ENCODE data around the gene NDUFB2. TPM values are rescaled to one million over a fixed set of nuclear protein-coding genes. Genes with fewer than 3 reads are reported as not detected.

Gene NDUFB2
- total and polyA plus RNA-seq, 2 of the 13 experiments (the other 11 are each of a cell fraction or from before 2014, with no cell fraction given): 206 to 221 TPM

GRCh38 chr7:140744005-140744404, 47.5 kb downstream of the NDUFB2 start (continued):
- TF ChIP-seq HNF1A (IDR thresholded peaks at IDR 0.05; ENCODE audit: low read depth) (0 out of 2 replicates have a peak, but pooled peaks have one; percentile 19), HNF1A (CRISPR knock-in tag; IDR thresholded peaks at IDR 0.05; ENCODE audit: borderline replicate concordance) (peak; percentile 25; the same call in 1 of the 2 replicates), ISX (CRISPR knock-in tag; conservative IDR thresholded peaks at IDR 0.05) (no peak), PAXIP1 (CRISPR knock-in tag; conservative IDR thresholded peaks at IDR 0.05) (peak; percentile 82), ZBTB14 (CRISPR knock-in tag; IDR thresholded peaks at IDR 0.05) (no peak), FOXP4 (CRISPR knock-in tag; IDR thresholded peaks at IDR 0.05) (peak; percentile 62), WIZ (CRISPR knock-in tag; IDR thresholded peaks at IDR 0.05) (no peak), NCOA5 (CRISPR knock-in tag; IDR thresholded peaks at IDR 0.05) (no peak), ZNF574 (CRISPR knock-in tag; IDR thresholded peaks at IDR 0.05) (peak; percentile 34; the same call in 1 of the 2 replicates), ZNF891 (CRISPR knock-in tag; IDR thresholded peaks at IDR 0.05) (no peak), ZNF550 (CRISPR knock-in tag; IDR thresholded peaks at IDR 0.05; ENCODE audit: borderline replicate concordance) (no peak), BCL3 (CRISPR knock-in tag; IDR thresholded peaks at IDR 0.05) (no peak)
